Inflammatory macrophage treated with lipopolysaccharide for 4 hours (primary cell): ENCODE measurements around the gene IKZF4.
"Not testable (repeated sequence)": the region's sequence is repeated elsewhere in the genome, so short reads cannot be mapped to it uniquely, and the experiment has no call there.

Experiments used
- DNase-seq: peaks from one replicate; pipeline ENCODE4 v3.0.0-alpha.2; 2020

The IKZF4 gene

GRCh38 chr12:56020423-56021184 is at the start of gene IKZF4:
Gene IKZF4, plus strand, starts transcription at chr12:56021043. Its CDS starts 451 bp downstream, at chr12:56021494.
- peak; percentile 42 for DNase-seq

GRCh38 chr12:55972042-55972441 is 48.8 kb upstream of the IKZF4 start:
- DNase-seq = no peak

- DNase-seq = no peak
Observed at GRCh38 chr12:55972456-55972855, 48.4 kb upstream of the IKZF4 start.

- no peak for DNase-seq
Observed at GRCh38 chr12:55972911-55973598, 47.8 kb upstream of the IKZF4 start.

- peak; percentile 100 for DNase-seq
Observed at GRCh38 chr12:55973599-55974307, 47.1 kb upstream of the IKZF4 start, which contains the start of gene RAB5B. Gene RAB5B, plus strand, starts transcription at chr12:55974078. Its CDS starts 12,883 bp downstream, at chr12:55986961.

GRCh38 chr12:55974308-55974730 is 46.5 kb upstream of the IKZF4 start:
- peak; percentile 61 for DNase-seq

GRCh38 chr12:55978393-55978792 is 42.5 kb upstream of the IKZF4 start:
- no peak for DNase-seq

- no peak for DNase-seq
Observed at GRCh38 chr12:55979069-55979468, 41.8 kb upstream of the IKZF4 start.

- DNase-seq = not testable (repeated sequence)
Observed at GRCh38 chr12:55981882-55982281, 39.0 kb upstream of the IKZF4 start.

GRCh38 chr12:55982319-55982936 is 38.4 kb upstream of the IKZF4 start:
- peak; percentile 81 for DNase-seq

GRCh38 chr12:55983232-55983842 is 37.5 kb upstream of the IKZF4 start:
- peak; percentile 41 for DNase-seq

GRCh38 chr12:55984861-55985260 is 36.0 kb upstream of the IKZF4 start:
- DNase-seq = peak; percentile 54

- peak; percentile 36 for DNase-seq
Observed at GRCh38 chr12:55985341-55985740, 35.5 kb upstream of the IKZF4 start.

- DNase-seq = not testable (repeated sequence)
Observed at GRCh38 chr12:55985976-55986375, 34.9 kb upstream of the IKZF4 start.

- DNase-seq = no peak
Observed at GRCh38 chr12:55991110-55991509, 29.7 kb upstream of the IKZF4 start.

- no peak for DNase-seq
Observed at GRCh38 chr12:55993230-55993853, 27.5 kb upstream of the IKZF4 start.

- no peak for DNase-seq
Observed at GRCh38 chr12:55995366-55995765, 25.5 kb upstream of the IKZF4 start.

- DNase-seq = peak; percentile 60
Observed at GRCh38 chr12:55996201-55996714, 24.6 kb upstream of the IKZF4 start.

- peak; percentile 98 for DNase-seq
Observed at GRCh38 chr12:55996715-55997534, 23.9 kb upstream of the IKZF4 start, which contains the start of gene SUOX. Gene SUOX, plus strand, starts transcription at chr12:55997276. Its CDS starts 4,946 bp downstream, at chr12:56002222.

- DNase-seq = no peak
Observed at GRCh38 chr12:55997535-55997859, 23.3 kb upstream of the IKZF4 start.

- not testable (repeated sequence) for DNase-seq
Observed at GRCh38 chr12:55999522-55999921, 21.3 kb upstream of the IKZF4 start.
